ENCODE data around the gene HES4.
"Not testable (repeated sequence)": the region's sequence is repeated elsewhere in the genome, so short reads cannot be mapped to it uniquely, and the experiment has no call there.

The HES4 gene

GRCh38 chr1:1017397-1018320 lies 17.8 kb upstream of the HES4 start:
- DNase-seq: not testable (repeated sequence)

- no peak for DNase-seq
Observed at GRCh38 chr1:1014799-1015681, 15.1 kb upstream of the HES4 start.

- DNase-seq: no peak
Observed at GRCh38 chr1:1013922-1014648, 14.2 kb upstream of the HES4 start.

GRCh38 chr1:1013105-1013921 lies 13.4 kb upstream of the HES4 start, which contains the start of gene ISG15:
Gene ISG15, plus strand, starts transcription at chr1:1013497. Its CDS starts 77 bp downstream, at chr1:1013574.
- no peak for DNase-seq

- not testable (repeated sequence) for DNase-seq
Observed at GRCh38 chr1:1012736-1013104, 12.8 kb upstream of the HES4 start.

GRCh38 chr1:1011396-1011949 lies 11.6 kb upstream of the HES4 start:
- no peak for DNase-seq

GRCh38 chr1:1010131-1010530 lies 10.2 kb upstream of the HES4 start:
- DNase-seq: not testable (repeated sequence)

GRCh38 chr1:1006305-1007159 lies 6.6 kb upstream of the HES4 start:
- no peak for DNase-seq

GRCh38 chr1:1005774-1006304 lies 5.9 kb upstream of the HES4 start:
- no peak for DNase-seq

- DNase-seq: no peak
Observed at GRCh38 chr1:1004780-1005697, 5.1 kb upstream of the HES4 start.

GRCh38 chr1:1004420-1004779 lies 4.5 kb upstream of the HES4 start:
- DNase-seq: no peak

GRCh38 chr1:1003618-1004419 lies 3.9 kb upstream of the HES4 start:
- no peak for DNase-seq

GRCh38 chr1:1001057-1001783 lies 1.3 kb upstream of the HES4 start:
- DNase-seq: no peak

- DNase-seq: peak in 1 of 2 experiments; percentile 61
Observed at GRCh38 chr1:1000357-1001056, 610 bp upstream of the HES4 start.

GRCh38 chr1:998995-999724 lies 737 bp downstream of the HES4 start:
- peak in 1 of 2 experiments; percentile 48 for DNase-seq

GRCh38 chr1:998745-998994 lies 1.2 kb downstream of the HES4 start:
- no peak for DNase-seq

Data from NCI-H524 (cell line).